AG04449 (cell line): Measurements from ENCODE around the gene UCHL5.

Source experiments
- CTCF ChIA-PET: fragments of 350-600 bp; formaldehyde crosslinking; extraction: SDS; loops from one replicate; lab custom pipeline; 2021; ENCODE audit warnings: antibody characterized with exemption; lab: Yijun Ruan, JAX
- POLR2A ChIA-PET: fragments of 400-600, 350-600 bp; formaldehyde crosslinking; extraction: SDS; loops from one replicate; lab custom pipeline; 2020; ENCODE audit warnings: antibody characterized with exemption, inconsistent platforms; lab: Yijun Ruan, JAX
- DNase-seq: peaks from one replicate; pipeline ENCODE4 v3.0.0-alpha.2; 2010; ENCODE audit warnings: low read depth, low spot score
- H3K4me3 ChIP-seq: 2 replicates; pipeline ENCODE4 v1.5.1; 2011; ENCODE audit warnings: low read depth, mild to moderate bottlenecking, control low read depth, low read length
- TF ChIP-seq, protein P1 (sequence below): IDR thresholded peaks from one replicate; pipeline ENCODE4 v1.5.1; 2011; ENCODE audit warnings: mild to moderate bottlenecking, moderate library complexity, low read length, control low read depth, inconsistent platforms; ENCODE audit not compliant: insufficient read depth; ENCODE audit errors: missing control alignments

Gene UCHL5

DNA sequence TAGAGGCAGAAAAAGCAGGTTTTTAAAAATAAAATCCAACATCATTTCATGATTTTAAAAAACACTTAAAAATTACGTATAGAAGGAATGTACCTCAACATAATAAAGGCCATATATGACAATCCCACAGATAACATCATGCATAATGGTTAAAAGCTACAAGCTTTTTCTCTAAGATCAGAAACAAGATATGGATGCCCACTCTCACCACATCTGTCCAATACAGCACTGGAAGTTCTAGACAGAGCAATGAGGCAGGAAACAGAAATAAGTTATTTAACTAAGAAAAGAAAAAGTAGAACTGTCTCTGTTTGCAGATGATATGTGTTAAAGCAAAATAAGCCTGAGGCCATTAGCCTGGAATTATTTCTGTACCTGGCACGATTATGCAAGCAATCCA, 96.3 kb downstream of the UCHL5 start:
- POLR2A ChIA-PET: no interaction called here
- H3K4me3 ChIP-seq: no peak overlapping the region
- CTCF ChIA-PET: no interaction called here
- TF ChIP-seq, protein P1, sequence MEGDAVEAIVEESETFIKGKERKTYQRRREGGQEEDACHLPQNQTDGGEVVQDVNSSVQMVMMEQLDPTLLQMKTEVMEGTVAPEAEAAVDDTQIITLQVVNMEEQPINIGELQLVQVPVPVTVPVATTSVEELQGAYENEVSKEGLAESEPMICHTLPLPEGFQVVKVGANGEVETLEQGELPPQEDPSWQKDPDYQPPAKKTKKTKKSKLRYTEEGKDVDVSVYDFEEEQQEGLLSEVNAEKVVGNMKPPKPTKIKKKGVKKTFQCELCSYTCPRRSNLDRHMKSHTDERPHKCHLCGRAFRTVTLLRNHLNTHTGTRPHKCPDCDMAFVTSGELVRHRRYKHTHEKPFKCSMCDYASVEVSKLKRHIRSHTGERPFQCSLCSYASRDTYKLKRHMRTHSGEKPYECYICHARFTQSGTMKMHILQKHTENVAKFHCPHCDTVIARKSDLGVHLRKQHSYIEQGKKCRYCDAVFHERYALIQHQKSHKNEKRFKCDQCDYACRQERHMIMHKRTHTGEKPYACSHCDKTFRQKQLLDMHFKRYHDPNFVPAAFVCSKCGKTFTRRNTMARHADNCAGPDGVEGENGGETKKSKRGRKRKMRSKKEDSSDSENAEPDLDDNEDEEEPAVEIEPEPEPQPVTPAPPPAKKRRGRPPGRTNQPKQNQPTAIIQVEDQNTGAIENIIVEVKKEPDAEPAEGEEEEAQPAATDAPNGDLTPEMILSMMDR: no peak
- DNase-seq: no peak
